Stimulated activated CD4-positive, alpha-beta T cell treated with anti-CD3 and anti-CD28 coated beads, TNF-alpha, amount 100 ng/mL, for 1 hour (primary cell): ENCODE data around the gene BLCAP.
"Not testable (repeated sequence)": the region's sequence is repeated elsewhere in the genome, so short reads cannot be mapped to it uniquely, and the experiment has no call there.

ENCODE experiments used
- DNase-seq, 3 donors: peaks; one replicate each; pipeline ENCODE4 v3.0.0-alpha.2; 2020; ENCODE audit warnings: low read depth in 3 of 3, low spot score in 1 of 3

Gene BLCAP

GRCh38 chr20:37486209-37486608, 41.5 kb downstream of the BLCAP start:
- not testable (repeated sequence) for DNase-seq

- no peak for DNase-seq
These were observed 43.3 kb downstream of the BLCAP start for GRCh38 chr20:37484331-37484730.

GRCh38 chr20:37481610-37482009, 46.1 kb downstream of the BLCAP start:
- DNase-seq = no peak

GRCh38 chr20:37480919-37481318, 46.8 kb downstream of the BLCAP start:
- no peak for DNase-seq

GRCh38 chr20:37479925-37480691, 47.6 kb downstream of the BLCAP start:
- no peak for DNase-seq

- no peak for DNase-seq
These were observed 48.4 kb downstream of the BLCAP start for GRCh38 chr20:37479266-37479665.

- DNase-seq = no peak
These were observed 50.6 kb downstream of the BLCAP start for GRCh38 chr20:37477041-37477440.

- DNase-seq = no peak
These were observed 52.4 kb downstream of the BLCAP start for GRCh38 chr20:37475252-37475651.

GRCh38 chr20:37474386-37474785, 53.3 kb downstream of the BLCAP start:
- no peak for DNase-seq

- DNase-seq = no peak
These were observed 54.3 kb downstream of the BLCAP start for GRCh38 chr20:37473249-37474000.

- not testable (repeated sequence) for DNase-seq
These were observed 55.2 kb downstream of the BLCAP start for GRCh38 chr20:37472435-37472834.

GRCh38 chr20:37471741-37472235, 55.9 kb downstream of the BLCAP start:
- no peak for DNase-seq

- not testable (repeated sequence) for DNase-seq
These were observed 57.5 kb downstream of the BLCAP start for GRCh38 chr20:37470190-37470589.

GRCh38 chr20:37469531-37469930, 58.1 kb downstream of the BLCAP start:
- DNase-seq = no peak

- no peak for DNase-seq
These were observed 58.8 kb downstream of the BLCAP start for GRCh38 chr20:37468886-37469285.
